Retinal pigment epithelial cell (primary cell): ENCODE results near the gene PACS1.

Source experiments
- DNase-seq: peaks from one replicate; pipeline ENCODE4 v3.0.0-alpha.2; 2010; ENCODE audit warnings: low read depth
- H3K4me3 ChIP-seq: 2 replicates; pipeline ENCODE4 v1.5.1; 2011; ENCODE audit warnings: mild to moderate bottlenecking, low read length, control low read depth, moderate library complexity
- TF ChIP-seq, protein P1 (sequence below): conservative IDR thresholded peaks from 2 replicates; pipeline ENCODE4 v1.5.1; 2011; ENCODE audit warnings: low read depth, low read length, control low read depth, inconsistent platforms

Gene PACS1

DNA sequence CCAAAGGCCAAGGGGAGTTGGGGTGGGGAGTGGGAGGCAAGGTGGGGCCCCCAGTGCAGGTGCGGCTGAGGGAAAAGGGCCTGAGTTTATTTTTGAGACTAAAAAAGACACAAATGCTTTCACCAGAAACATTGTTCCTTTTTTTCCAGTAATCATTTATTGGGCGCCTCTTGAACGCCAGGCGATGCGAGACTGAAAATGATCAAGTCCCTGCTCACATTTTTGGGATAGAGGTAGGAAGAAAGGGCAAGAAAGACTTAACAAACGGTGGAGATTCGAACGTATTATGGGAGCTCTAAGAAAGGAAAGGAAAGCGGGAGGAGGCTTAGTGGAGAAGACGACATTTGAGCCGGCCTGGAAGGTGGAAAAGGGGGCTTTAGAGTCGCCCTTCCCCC lies 18.7 kb upstream of the PACS1 start:
- peak overlapping the region; percentile 97 for H3K4me3 ChIP-seq
- DNase-seq: no peak
- TF ChIP-seq, protein P1, sequence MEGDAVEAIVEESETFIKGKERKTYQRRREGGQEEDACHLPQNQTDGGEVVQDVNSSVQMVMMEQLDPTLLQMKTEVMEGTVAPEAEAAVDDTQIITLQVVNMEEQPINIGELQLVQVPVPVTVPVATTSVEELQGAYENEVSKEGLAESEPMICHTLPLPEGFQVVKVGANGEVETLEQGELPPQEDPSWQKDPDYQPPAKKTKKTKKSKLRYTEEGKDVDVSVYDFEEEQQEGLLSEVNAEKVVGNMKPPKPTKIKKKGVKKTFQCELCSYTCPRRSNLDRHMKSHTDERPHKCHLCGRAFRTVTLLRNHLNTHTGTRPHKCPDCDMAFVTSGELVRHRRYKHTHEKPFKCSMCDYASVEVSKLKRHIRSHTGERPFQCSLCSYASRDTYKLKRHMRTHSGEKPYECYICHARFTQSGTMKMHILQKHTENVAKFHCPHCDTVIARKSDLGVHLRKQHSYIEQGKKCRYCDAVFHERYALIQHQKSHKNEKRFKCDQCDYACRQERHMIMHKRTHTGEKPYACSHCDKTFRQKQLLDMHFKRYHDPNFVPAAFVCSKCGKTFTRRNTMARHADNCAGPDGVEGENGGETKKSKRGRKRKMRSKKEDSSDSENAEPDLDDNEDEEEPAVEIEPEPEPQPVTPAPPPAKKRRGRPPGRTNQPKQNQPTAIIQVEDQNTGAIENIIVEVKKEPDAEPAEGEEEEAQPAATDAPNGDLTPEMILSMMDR: no peak

DNA sequence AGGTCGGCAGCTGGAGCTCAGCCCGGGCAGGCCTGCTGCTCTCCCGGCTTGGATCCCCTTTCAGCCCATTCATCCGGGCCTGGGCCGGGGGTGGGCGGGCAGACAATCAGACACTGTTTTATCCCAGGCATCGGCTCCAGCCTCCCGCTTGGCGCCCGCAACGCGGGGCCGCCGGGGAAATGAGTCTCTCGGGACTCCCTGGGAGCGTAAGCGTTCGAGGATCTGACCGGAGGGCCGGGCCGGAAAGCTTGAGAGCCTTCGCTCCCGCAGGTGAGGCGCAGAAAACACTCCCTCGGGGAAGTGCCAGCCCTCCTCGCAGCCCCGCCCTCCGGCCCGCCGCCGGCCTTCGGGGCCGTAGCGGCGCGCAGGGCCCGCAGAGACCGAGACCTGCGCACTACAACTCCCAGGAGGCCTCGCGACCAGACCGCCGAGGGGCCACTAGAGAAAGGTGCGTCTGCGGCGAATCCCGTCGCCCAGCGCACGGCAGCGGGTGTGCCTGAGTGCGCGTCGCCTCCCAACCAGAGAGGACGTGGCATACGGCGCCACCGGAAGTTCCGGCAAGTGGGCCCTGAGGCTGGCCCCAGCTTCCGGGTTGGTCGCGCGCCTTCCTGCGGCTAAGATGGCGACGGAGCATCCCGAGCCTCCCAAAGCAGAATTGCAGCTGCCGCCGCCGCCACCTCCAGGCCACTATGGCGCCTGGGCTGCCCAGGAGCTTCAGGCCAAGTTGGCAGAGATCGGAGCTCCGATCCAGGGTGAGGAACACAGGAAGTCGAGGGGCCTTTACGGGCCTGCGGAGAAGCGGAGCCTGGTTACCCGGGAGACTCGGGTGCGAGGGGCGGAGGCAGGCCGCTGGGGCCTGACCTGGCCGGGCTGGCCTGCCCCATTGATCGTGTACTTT lies 18.1 kb upstream of the PACS1 start, which contains the start of gene SF3B2:
TSS of gene SF3B2 (plus strand) at position 599 of the 898 bp plus-strand sequence. CDS start at position 620, 21 bp downstream.
- peak; percentile 95 for DNase-seq
- H3K4me3 ChIP-seq: peak within 1 kb of the TSS; percentile 97
- TF ChIP-seq, protein P1: no peak

DNA sequence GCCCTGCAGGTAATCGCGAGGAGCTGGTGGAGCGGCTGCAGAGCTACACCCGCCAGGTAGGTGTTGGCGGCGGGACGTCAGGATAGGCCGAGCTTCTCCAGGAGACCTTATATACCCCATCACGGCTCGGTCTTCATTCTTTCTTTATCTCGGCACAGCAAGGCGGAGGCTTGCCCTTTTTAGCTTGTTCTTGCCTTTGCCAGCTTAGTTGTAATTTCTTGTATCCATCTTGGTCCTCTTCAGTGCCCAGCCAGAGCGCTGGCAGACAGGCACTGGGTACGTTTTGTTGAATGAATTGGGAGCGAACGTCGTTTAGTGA lies 17.4 kb upstream of the PACS1 start:
- no peak for DNase-seq
- TF ChIP-seq, protein P1: no peak
- H3K4me3 ChIP-seq: peak overlapping the region; percentile 97

GRCh38 chr11:66055021-66055420 lies 15.1 kb upstream of the PACS1 start:
- no peak for DNase-seq
- TF ChIP-seq, protein P1: no peak

DNA sequence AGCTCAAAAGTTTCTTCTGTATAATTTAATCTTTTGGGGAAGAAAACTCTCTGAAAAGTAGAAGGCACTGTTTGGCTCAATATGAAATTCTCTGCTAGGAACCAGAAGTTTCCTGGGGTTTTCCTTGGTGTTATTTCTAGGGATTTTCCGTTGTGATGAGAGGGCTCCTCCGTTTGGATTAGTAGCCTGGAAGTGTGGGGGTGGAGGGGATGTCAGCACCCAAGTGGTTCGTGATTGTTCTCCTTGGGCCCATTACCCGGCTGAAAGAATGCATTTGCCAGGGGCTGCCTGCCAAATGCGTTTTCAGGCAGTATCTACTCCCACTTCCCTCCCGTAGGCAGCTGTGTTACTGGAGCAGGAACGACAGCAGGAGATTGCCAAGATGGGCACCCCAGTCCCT lies 13.6 kb upstream of the PACS1 start:
- no peak overlapping the region for H3K4me3 ChIP-seq
- DNase-seq: no peak
- TF ChIP-seq, protein P1: no peak

More at GRCh38 chr11:66055021-66055420, 15.1 kb upstream of the PACS1 start:
- H3K4me3 ChIP-seq: no peak overlapping the region

DNA sequence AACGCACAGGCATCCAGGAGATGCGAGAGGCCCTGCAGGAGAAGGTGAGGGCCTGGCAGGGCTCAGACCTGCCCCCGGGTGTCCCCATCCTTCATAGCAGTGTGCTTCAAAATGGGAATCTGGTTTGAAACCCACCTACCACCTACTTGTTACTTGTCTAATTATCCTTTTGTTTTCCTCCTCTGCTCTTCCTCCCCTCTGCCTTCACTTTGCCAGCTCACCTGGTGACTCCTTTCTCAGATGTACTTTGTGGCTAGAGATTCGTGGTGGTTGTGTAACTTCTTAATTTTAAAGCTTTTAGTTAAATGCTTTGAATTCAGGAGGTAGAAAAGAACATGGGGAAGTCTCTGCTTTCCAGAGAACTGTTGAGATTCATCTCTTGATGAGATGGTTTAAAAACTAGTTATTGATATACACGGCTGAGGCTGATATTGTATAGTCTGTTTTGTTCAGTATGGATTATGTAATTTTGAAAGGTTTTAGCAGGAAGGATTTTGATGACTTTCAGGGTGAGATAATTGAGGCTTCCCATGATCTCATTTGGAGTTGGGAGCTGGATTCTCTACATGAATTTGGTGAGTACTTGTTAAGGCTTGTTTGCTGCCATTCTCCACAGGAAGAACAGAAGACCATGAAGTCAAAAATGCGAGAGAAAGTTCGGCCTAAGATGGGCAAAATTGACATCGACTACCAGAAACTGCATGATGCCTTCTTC lies 9.9 kb upstream of the PACS1 start:
- TF ChIP-seq, protein P1: no peak

DNA sequence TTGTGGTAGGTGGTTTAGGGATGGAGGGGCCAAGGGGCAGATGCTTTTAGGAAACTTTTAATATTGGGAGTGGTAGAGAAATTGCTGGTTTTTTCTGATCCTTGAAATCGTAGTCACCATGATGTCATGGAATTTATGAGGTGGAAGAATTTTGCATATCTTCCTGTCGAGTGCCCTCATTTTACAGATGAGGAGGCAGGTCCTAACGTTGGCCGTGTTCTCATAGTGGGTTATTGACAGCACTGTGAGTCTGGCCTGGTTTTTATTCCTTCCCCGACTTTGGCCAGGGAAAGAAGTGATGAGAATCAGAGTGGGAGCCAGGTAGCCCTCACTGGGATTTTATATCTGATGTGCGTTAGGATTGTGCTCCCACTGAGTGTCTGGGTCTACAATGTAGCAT lies 8.8 kb upstream of the PACS1 start:
- DNase-seq: no peak
- TF ChIP-seq, protein P1: no peak
- H3K4me3 ChIP-seq: no peak overlapping the region

More for the DNA sequence above, 9.9 kb upstream of the PACS1 start:
- H3K4me3 ChIP-seq: no peak overlapping the region
- DNase-seq: no peak
